ENCODE data around the gene PKP1.

- TF ChIP-seq CTCF (conservative IDR thresholded peaks at IDR 0.05) (no peak), ZFX (IDR thresholded peaks at IDR 0.05) (no peak)
Observed at GRCh38 chr1:201358596-201358995, 75.3 kb downstream of the PKP1 start.

Measured in C4-2B (cell line).